CD1c-positive myeloid dendritic cell (primary cell): Measurements from ENCODE around the gene MSANTD7.
A peak's percentile ranks its signal among the peaks of the same experiment; 100 is the strongest.

Experiments used
- DNase-seq: peaks from one replicate; pipeline ENCODE4 v3.0.0-alpha.2; 2016; ENCODE audit errors: extremely low spot score

MSANTD7 gene

DNA sequence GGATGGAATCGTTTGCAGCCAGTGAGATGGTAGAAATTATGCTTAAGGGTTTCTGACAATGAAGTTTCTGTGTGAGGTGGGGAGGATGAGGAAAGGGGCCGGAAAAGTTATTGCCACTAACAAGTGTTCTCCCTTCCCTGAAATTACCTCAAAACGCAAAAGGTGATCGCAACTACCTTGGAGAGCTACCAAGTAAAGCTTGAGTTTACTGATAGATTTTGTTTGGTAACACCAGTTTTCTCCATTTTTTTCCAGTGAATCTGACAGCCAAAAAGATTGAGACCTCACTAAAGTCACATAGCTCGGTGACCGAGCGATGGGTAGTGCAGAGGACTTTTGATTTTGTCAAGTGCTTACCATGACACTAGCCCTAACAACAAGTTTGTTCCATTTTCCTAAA lies 42.1 kb downstream of the MSANTD7 start:
- DNase-seq = no peak

DNA sequence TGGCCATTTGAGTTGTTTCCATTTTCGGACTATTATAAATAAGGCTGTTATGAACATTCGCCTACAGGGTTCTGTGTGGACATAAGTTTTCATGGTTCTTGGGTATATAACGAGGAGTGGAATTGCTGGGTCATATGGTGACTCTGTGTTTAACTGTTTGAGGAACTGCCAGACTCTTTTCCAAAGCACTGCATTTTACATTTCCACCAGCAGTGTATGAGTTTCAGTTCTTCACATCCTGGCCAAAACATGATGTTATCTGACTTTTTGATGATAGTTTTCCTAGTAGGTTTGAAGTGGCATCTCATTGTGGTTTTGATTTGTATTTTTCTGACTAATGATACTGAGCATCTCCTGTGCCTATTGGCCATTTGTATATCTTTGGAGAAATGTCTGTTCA lies 46.0 kb downstream of the MSANTD7 start:
- peak; percentile 43 for DNase-seq
